ENCODE results near the gene PARD3B. TPM values are rescaled to one million over a fixed set of nuclear protein-coding genes. Genes with fewer than 3 reads are reported as not detected.

The PARD3B gene
- total RNA-seq, 1 experiment from 2014 or later = 7.6 TPM

DNA sequence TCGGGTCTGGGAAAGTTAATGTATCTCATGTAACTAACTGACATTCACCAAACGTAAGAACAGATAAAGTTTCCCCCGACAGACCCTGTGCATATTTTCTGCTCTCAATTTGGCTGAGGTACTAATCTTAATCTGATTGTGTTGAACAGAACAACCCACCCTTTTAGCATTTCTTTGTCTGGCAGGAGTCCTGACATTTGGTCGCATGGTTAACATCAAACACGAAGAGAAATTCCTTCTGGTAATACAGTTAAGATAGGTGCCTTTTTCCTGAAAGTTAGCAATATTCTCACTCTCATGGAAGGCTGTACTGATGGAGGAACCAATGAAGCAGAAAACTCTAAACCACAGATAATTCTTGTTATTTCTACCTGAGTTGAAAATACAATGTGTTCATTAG is 520.8 kb downstream of the PARD3B start:
- ChIA-PET POLR2A (ENCODE audit: unreplicated experiment) (interaction anchor here (0.6 kb wide), 1 partner anchor 1895 kb away, joined by 3 read pairs; no protein-coding TSS in a partner anchor), CTCF (no interaction called here)
- no peak for DNase-seq
- Histone ChIP-seq H3K27ac (no peak overlapping the region), H3K9me3 (ENCODE audit: insufficient read depth, low read depth) (no peaks in the 10 kb centered on the region), H3K79me2 (ENCODE audit: low read depth) (no peaks in the 10 kb centered on the region), H3F3A (ENCODE audit: insufficient read depth, low read depth) (no peaks in the 10 kb centered on the region), H3K27me3 (ENCODE audit: insufficient read depth, low read depth) (no peaks in the 10 kb centered on the region), H3K4me1 (replicated peaks; ENCODE audit: insufficient read depth) (no peaks in the 10 kb centered on the region), H3K36me3 (ENCODE audit: low read depth) (no peaks in the 10 kb centered on the region), H2AFZ (no peak overlapping the region), H4K20me1 (ENCODE audit: insufficient read depth) (no peaks in the 10 kb centered on the region), H3K9me2 (ENCODE audit: insufficient read depth) (no peaks in the 10 kb centered on the region), H3K4me2 (no peak overlapping the region), H3K4me3 (no peak overlapping the region)
- no peak for TF ChIP-seq EZH2 (IDR thresholded peaks at IDR 0.05; ENCODE audit: low read depth)
- TF ChIP-seq, protein P1, sequence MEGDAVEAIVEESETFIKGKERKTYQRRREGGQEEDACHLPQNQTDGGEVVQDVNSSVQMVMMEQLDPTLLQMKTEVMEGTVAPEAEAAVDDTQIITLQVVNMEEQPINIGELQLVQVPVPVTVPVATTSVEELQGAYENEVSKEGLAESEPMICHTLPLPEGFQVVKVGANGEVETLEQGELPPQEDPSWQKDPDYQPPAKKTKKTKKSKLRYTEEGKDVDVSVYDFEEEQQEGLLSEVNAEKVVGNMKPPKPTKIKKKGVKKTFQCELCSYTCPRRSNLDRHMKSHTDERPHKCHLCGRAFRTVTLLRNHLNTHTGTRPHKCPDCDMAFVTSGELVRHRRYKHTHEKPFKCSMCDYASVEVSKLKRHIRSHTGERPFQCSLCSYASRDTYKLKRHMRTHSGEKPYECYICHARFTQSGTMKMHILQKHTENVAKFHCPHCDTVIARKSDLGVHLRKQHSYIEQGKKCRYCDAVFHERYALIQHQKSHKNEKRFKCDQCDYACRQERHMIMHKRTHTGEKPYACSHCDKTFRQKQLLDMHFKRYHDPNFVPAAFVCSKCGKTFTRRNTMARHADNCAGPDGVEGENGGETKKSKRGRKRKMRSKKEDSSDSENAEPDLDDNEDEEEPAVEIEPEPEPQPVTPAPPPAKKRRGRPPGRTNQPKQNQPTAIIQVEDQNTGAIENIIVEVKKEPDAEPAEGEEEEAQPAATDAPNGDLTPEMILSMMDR (conservative IDR thresholded peaks at IDR 0.05) = no peak
- BruUV-seq (replicated peaks) = no TSS peak
- intact Hi-C loops (cut with micrococcal nuclease; ENCODE audit: unreplicated experiment) = no loop called here

DNA sequence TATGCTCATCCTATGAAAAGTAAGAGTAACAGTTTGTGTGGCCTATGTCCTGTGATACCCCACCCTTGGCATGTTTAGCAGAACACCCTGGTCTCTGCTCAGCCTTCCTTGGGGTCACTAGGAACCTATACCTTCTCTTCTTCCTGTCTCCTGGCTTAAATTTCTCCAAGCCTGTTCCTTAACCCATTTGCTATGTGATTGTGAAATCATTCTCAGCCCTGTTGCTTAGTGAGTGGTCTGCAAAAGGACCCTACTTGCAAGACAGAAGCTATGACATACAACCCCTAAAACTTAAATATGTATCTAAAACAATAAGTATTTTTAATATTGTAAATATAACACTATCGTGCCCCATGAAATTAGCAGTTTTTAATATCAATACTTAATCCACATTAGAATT is 524.7 kb downstream of the PARD3B start:
- Histone ChIP-seq H3K4me1 (replicated peaks; ENCODE audit: insufficient read depth) (no peaks in the 10 kb centered on the region), H3K27me3 (ENCODE audit: insufficient read depth, low read depth) (no peaks in the 10 kb centered on the region), H2AFZ (no peak overlapping the region), H3F3A (ENCODE audit: insufficient read depth, low read depth) (no peaks in the 10 kb centered on the region), H4K20me1 (ENCODE audit: insufficient read depth) (no peaks in the 10 kb centered on the region), H3K27ac (no peak overlapping the region), H3K9me2 (ENCODE audit: insufficient read depth) (no peaks in the 10 kb centered on the region), H3K9me3 (ENCODE audit: insufficient read depth, low read depth) (no peaks in the 10 kb centered on the region), H3K79me2 (ENCODE audit: low read depth) (no peaks in the 10 kb centered on the region), H3K4me2 (no peak overlapping the region), H3K4me3 (no peak overlapping the region), H3K36me3 (ENCODE audit: low read depth) (no peaks in the 10 kb centered on the region)
- no TSS peak for BruUV-seq (replicated peaks)
- CTCF ChIA-PET = no interaction called here
- TF ChIP-seq EZH2 (IDR thresholded peaks at IDR 0.05; ENCODE audit: low read depth) = no peak
- TF ChIP-seq, protein P1 (conservative IDR thresholded peaks at IDR 0.05) = no peak
- intact Hi-C loops (cut with micrococcal nuclease; ENCODE audit: unreplicated experiment) = no loop called here
- no peak for DNase-seq
- POLR2A ChIA-PET (ENCODE audit: unreplicated experiment) = no interaction called here

DNA sequence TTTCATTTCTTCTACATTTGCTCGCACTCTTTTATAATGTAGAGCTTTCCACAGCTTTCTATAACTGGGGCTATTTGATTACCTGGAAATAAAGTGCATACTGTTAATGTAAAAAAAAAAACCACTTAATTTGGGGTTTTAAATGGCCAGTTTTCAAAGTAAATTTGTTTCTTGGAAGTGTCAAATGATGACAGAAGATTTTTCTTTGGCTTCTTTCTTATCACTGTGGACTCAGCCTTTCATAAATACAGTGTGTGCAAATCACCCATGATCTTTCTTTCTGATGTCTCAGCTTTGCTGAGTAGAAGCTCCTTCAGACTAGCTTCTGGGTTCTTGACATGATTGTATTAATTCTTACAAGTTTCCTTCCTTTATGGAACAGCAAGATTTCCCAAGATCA is 525.6 kb downstream of the PARD3B start:
- Histone ChIP-seq H4K20me1 (ENCODE audit: insufficient read depth) (no peaks in the 10 kb centered on the region), H3K27ac (no peak overlapping the region), H3K4me1 (replicated peaks; ENCODE audit: insufficient read depth) (no peaks in the 10 kb centered on the region), H3K9me3 (ENCODE audit: insufficient read depth, low read depth) (no peaks in the 10 kb centered on the region), H3K4me2 (no peak overlapping the region), H3K79me2 (ENCODE audit: low read depth) (no peaks in the 10 kb centered on the region), H3F3A (ENCODE audit: insufficient read depth, low read depth) (no peaks in the 10 kb centered on the region), H3K27me3 (ENCODE audit: insufficient read depth, low read depth) (no peaks in the 10 kb centered on the region), H3K9me2 (ENCODE audit: insufficient read depth) (no peaks in the 10 kb centered on the region), H2AFZ (no peak overlapping the region), H3K36me3 (ENCODE audit: low read depth) (no peaks in the 10 kb centered on the region), H3K4me3 (no peak overlapping the region)
- DNase-seq = no peak
- intact Hi-C loops (cut with micrococcal nuclease; ENCODE audit: unreplicated experiment) = no loop called here
- no TSS peak for BruUV-seq (replicated peaks)
- ChIA-PET CTCF (no interaction called here), POLR2A (ENCODE audit: unreplicated experiment) (no interaction called here)
- TF ChIP-seq, protein P1 (conservative IDR thresholded peaks at IDR 0.05) = no peak
- TF ChIP-seq EZH2 (IDR thresholded peaks at IDR 0.05; ENCODE audit: low read depth) = no peak

Data from PC-9 (cell line).